Peyer's patch (tissue), 4 donors: Measurements from ENCODE around the gene VPS50.

Source experiments
- POLR2A ChIP-seq, 2 donors: fragments of 450-650 bp; IDR thresholded peaks; one replicate each; pipeline ENCODE4 v1.5.1; 2017; ENCODE audit warnings: antibody characterized with exemption in 2 of 2, mild to moderate bottlenecking in 2 of 2, moderate library complexity in 2 of 2
- TF ChIP-seq, protein P1 (sequence below), 6 experiments: fragments of 450-650 bp in 4 of 6; fragments of 200-600 bp in 2 of 6; sonication (generic) in 1 of 6; IDR thresholded peaks; one replicate each; pipeline ENCODE4 v1.5.1; 2017 to 2019; ENCODE audit warnings: antibody characterized with exemption in 6 of 6, mild to moderate bottlenecking in 3 of 6, moderate library complexity in 1 of 6

DNA sequence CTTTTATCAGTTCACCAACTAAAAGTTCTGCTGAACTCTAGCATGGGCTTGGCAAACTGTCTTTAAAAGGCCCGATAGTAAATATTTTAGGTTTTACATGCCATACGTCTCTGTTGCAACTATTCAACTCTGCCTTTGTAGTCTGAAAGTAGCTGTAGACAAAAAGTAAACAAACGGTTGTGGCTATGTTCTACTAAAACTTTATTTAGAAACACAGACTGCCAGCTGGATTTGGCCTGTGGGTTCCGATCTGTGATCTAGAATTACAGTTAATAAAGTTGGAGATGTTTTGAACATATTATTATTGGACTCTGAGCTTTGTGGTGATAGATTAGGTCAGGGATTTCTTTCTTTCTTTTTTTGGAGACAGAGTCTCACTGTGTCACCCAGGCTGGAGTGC lies 33.1 kb downstream of the VPS50 start:
- TF ChIP-seq, protein P1, sequence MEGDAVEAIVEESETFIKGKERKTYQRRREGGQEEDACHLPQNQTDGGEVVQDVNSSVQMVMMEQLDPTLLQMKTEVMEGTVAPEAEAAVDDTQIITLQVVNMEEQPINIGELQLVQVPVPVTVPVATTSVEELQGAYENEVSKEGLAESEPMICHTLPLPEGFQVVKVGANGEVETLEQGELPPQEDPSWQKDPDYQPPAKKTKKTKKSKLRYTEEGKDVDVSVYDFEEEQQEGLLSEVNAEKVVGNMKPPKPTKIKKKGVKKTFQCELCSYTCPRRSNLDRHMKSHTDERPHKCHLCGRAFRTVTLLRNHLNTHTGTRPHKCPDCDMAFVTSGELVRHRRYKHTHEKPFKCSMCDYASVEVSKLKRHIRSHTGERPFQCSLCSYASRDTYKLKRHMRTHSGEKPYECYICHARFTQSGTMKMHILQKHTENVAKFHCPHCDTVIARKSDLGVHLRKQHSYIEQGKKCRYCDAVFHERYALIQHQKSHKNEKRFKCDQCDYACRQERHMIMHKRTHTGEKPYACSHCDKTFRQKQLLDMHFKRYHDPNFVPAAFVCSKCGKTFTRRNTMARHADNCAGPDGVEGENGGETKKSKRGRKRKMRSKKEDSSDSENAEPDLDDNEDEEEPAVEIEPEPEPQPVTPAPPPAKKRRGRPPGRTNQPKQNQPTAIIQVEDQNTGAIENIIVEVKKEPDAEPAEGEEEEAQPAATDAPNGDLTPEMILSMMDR (IDR thresholded peaks at IDR 0.05), result no peak
- TF ChIP-seq POLR2A (IDR thresholded peaks at IDR 0.05), result no peak
